IMR-90 (cell line): ENCODE measurements around the gene APAF1. TPM values are rescaled to one million over a fixed set of nuclear protein-coding genes. Genes with fewer than 3 reads are reported as not detected.

ENCODE experiments used
- ATAC-seq: fragments of 200-7000 bp; cut with Tn5 transposase; 2 replicates; pipeline ENCODE4 v1.9.1; 2020; ENCODE audit warnings: low read depth, mild to moderate bottlenecking, moderate library complexity
- BruUV-seq: library from RNA; stranded (reverse); fragments of 400-500 nt; replicated peaks from 2 replicates; lab custom pipeline; 2021; lab: Mats Ljungman, UMichigan
- CTCF ChIA-PET: fragments of 300-600 bp; formaldehyde crosslinking; extraction: SDS; loops from one replicate; lab custom pipeline; 2021; ENCODE audit warnings: antibody characterized with exemption; lab: Yijun Ruan, JAX
- POLR2A ChIA-PET: fragments of 300-600 bp; sonication (Branson Sonifier 250); formaldehyde crosslinking; loops from one replicate; lab custom pipeline; 2022; ENCODE audit warnings: antibody characterized with exemption; ENCODE audit not compliant: unreplicated experiment; lab: Charles Lee
- DNase-seq: peaks from one replicate; pipeline ENCODE4 v3.0.0; 2013
- H2AFZ ChIP-seq: replicated peaks from 2 replicates; pipeline ENCODE3; 2013; ENCODE audit warnings: low read length, mild to moderate bottlenecking; ENCODE audit not compliant: poor library complexity
- H2AK5ac ChIP-seq: 2 replicates; pipeline ENCODE4 v1.6.1; 2013; ENCODE audit warnings: low read depth, low read length, inconsistent platforms
- H2AK9ac ChIP-seq: replicated peaks from 2 replicates; pipeline ENCODE3; 2013; ENCODE audit warnings: mild to moderate bottlenecking, low read depth, low read length, moderate library complexity; ENCODE audit not compliant: poor library complexity
- H2BK120ac ChIP-seq: 2 replicates; pipeline ENCODE4 v1.6.1; 2013; ENCODE audit warnings: low read depth, low read length, inconsistent platforms
- H2BK15ac ChIP-seq: 3 replicates; pipeline ENCODE4 v1.6.1; 2013; ENCODE audit warnings: low read depth, low read length, inconsistent platforms
- H2BK20ac ChIP-seq: 2 replicates; pipeline ENCODE4 v1.6.1; 2013; ENCODE audit warnings: low read depth, mild to moderate bottlenecking, inconsistent platforms, low read length, moderate library complexity
- H2BK5ac ChIP-seq: 2 replicates; pipeline ENCODE4 v1.6.1; 2013; ENCODE audit warnings: mild to moderate bottlenecking, low read depth, low read length, inconsistent platforms; ENCODE audit not compliant: poor library complexity, severe bottlenecking
- H3K14ac ChIP-seq: replicated peaks from 2 replicates; pipeline ENCODE4 v1.6.1; 2013; ENCODE audit warnings: low read depth, low read length, inconsistent platforms
- H3K18ac ChIP-seq: 2 replicates; pipeline ENCODE4 v1.6.1; 2013; ENCODE audit warnings: low read depth, low read length, control low read depth
- H3K23ac ChIP-seq: 2 replicates; pipeline ENCODE4 v1.6.1; 2013; ENCODE audit warnings: low read depth, low read length, inconsistent platforms
- H3K27ac ChIP-seq: 2 replicates; pipeline ENCODE4 v1.5.1; 2013; ENCODE audit warnings: mild to moderate bottlenecking, control low read depth, low read length; ENCODE audit not compliant: insufficient read depth
- H3K27me3 ChIP-seq: 2 replicates; pipeline ENCODE4 v1.6.1; 2013; ENCODE audit warnings: low read length; ENCODE audit not compliant: control insufficient read depth, insufficient read depth
- H3K36me3 ChIP-seq: 2 replicates; pipeline ENCODE4 v1.6.1; 2013; ENCODE audit warnings: low read length, mixed read lengths; ENCODE audit not compliant: control insufficient read depth, insufficient read depth
- H3K4ac ChIP-seq: 2 replicates; pipeline ENCODE4 v1.6.1; 2013; ENCODE audit warnings: low read depth, low read length, inconsistent platforms
- H3K4me1 ChIP-seq: 2 replicates; pipeline ENCODE4 v1.6.1; 2013; ENCODE audit warnings: low read length, mixed read lengths; ENCODE audit not compliant: control insufficient read depth, insufficient read depth
- H3K4me2 ChIP-seq: 2 replicates; pipeline ENCODE4 v1.6.1; 2013; ENCODE audit warnings: low read depth, mild to moderate bottlenecking, control low read depth, low read length, moderate library complexity
- H3K4me3 ChIP-seq: 2 replicates; pipeline ENCODE4 v1.5.1; 2013; ENCODE audit warnings: low read depth, mild to moderate bottlenecking, control low read depth, low read length, moderate library complexity; ENCODE audit not compliant: insufficient read depth
- H3K56ac ChIP-seq: 2 replicates; pipeline ENCODE4 v1.6.1; 2013; ENCODE audit warnings: low read length, inconsistent platforms; ENCODE audit not compliant: insufficient read depth; ENCODE audit errors: extremely low read depth
- H3K79me1 ChIP-seq, 2 experiments: 2 replicates each; pipeline ENCODE4 v1.6.1; 2013; ENCODE audit warnings: low read length in 2 of 2, inconsistent platforms in 1 of 2, low read depth in 1 of 2
- H3K9ac ChIP-seq: 2 replicates; pipeline ENCODE4 v1.6.1; 2013; ENCODE audit warnings: low read depth, low read length, control low read depth
- H3K9me1 ChIP-seq: 2 replicates; pipeline ENCODE4 v1.6.1; 2013; ENCODE audit warnings: low read length, inconsistent platforms; ENCODE audit not compliant: insufficient read depth
- H3K9me3 ChIP-seq: 2 replicates; pipeline ENCODE4 v1.6.1; 2013; ENCODE audit warnings: low read length; ENCODE audit not compliant: control insufficient read depth, insufficient read depth
- H4K20me1 ChIP-seq: 2 replicates; pipeline ENCODE4 v1.6.1; 2013; ENCODE audit warnings: low read length, inconsistent platforms; ENCODE audit not compliant: insufficient read depth
- H4K5ac ChIP-seq: 2 replicates; pipeline ENCODE4 v1.6.1; 2013; ENCODE audit warnings: mild to moderate bottlenecking, low read depth, low read length, control low read depth
- H4K8ac ChIP-seq, 2 experiments: 2 replicates each; pipeline ENCODE4 v1.6.1; 2013; ENCODE audit warnings: low read depth in 2 of 2, low read length in 2 of 2, control low read depth in 1 of 2, inconsistent platforms in 1 of 2
- H4K91ac ChIP-seq: 2 replicates; pipeline ENCODE4 v1.6.1; 2013; ENCODE audit warnings: low read depth, low read length, inconsistent platforms; ENCODE audit not compliant: insufficient read depth
- CEBPB ChIP-seq: IDR thresholded peaks from 2 replicates; pipeline ENCODE4 v1.6.1; 2012; ENCODE audit warnings: low read depth, low read length, improper control_type of control experiment
- CTCF ChIP-seq: conservative IDR thresholded peaks from 2 replicates; pipeline ENCODE4 v1.5.1; 2012; ENCODE audit warnings: mild to moderate bottlenecking, low read depth, low read length, improper control_type of control experiment
- POLR2A ChIP-seq: IDR thresholded peaks from 2 replicates; pipeline ENCODE4 v1.6.1; 2012; ENCODE audit warnings: mild to moderate bottlenecking, low read depth, low read length
- RAD21 ChIP-seq: IDR thresholded peaks from 2 replicates; pipeline ENCODE4 v1.6.1; 2012; ENCODE audit warnings: low read length, improper control_type of control experiment
- RFX5 ChIP-seq: IDR thresholded peaks from 2 replicates; pipeline ENCODE4 v1.8.0; 2012; ENCODE audit warnings: low read depth, mild to moderate bottlenecking, low read length, moderate library complexity
- SMC3 ChIP-seq: fragments of 150-350 bp; IDR thresholded peaks from 2 replicates; pipeline ENCODE4 v1.6.1; 2016; ENCODE audit warnings: low read depth, mild to moderate bottlenecking, antibody characterized with exemption, low read length, moderate library complexity
- WGBS, 2 experiments: methylation state at CpG; one replicate each; pipeline versions ENCODE4 v1.1.5 to v1.1.7; 2013; ENCODE audit warnings: missing lambda C conversion rate in 2 of 2; ENCODE audit not compliant: insufficient read length in 1 of 2; ENCODE audit errors: extremely low coverage in 2 of 2; 5-methylcytosine and 5-hydroxymethylcytosine counted together
- dilution Hi-C: fragments of 300-500 bp; cut with HindIII; formaldehyde crosslinking; loops from one replicate; pipeline ENCODE4 v1.14.3; 2018; ENCODE audit warnings: low sequenced_read_pairs; ENCODE audit not compliant: unreplicated experiment
- in situ Hi-C: fragments of 300-500 bp; cut with MboI; formaldehyde crosslinking; loops from 3 replicates; pipeline ENCODE4 v1.14.3; 2019; ENCODE audit warnings: low sequenced_read_pairs, inconsistent platforms, mixed read lengths
- intact Hi-C: fragments of 100-400 bp; cut with micrococcal nuclease; formaldehyde crosslinking; loops from 2 replicates; pipeline ENCODE4 v1.10.0; 2022
- polyA plus RNA-seq, 3 experiments: library from polyadenylated mRNA; depleted of rRNA; stranded (reverse); fragments of >200 nt; gene quantifications; 2 replicates each; pipeline ENCODE4 v1.2.3, GENCODE V29; 2012; ENCODE audit warnings: low replicate concordance in 1 of 3
- total RNA-seq: library from RNA; depleted of rRNA; stranded (reverse); fragments of >200 nt; gene quantifications from 2 replicates; pipeline ENCODE4 v1.2.3, GENCODE V29; 2012

APAF1 gene
- total and polyA plus RNA-seq, 2 of the 4 experiments (the other 2 are of a cell fraction), result 10.9 to 32.8 TPM

GRCh38 chr12:98678946-98679610 lies 34.0 kb downstream of the APAF1 start:
- Histone ChIP-seq H3K9ac (no peak overlapping the region), H3K56ac (no peak overlapping the region), H4K91ac (no peak overlapping the region), H2BK120ac (no peak overlapping the region), H4K8ac (no peak overlapping the region), H3K79me1 (peaks cover 3 to 4% of the 10 kb centered on the region in 2 experiments), H2BK15ac (no peak overlapping the region), H2AK5ac (no peak overlapping the region), H3K4me2 (no peak overlapping the region), H3K14ac (no peak overlapping the region), H3K36me3 (peaks cover 38% of the 10 kb centered on the region), H3K4me1 (no peaks in the 10 kb centered on the region), H3K9me3 (no peaks in the 10 kb centered on the region), H2BK20ac (no peak overlapping the region), H2AFZ (no peak overlapping the region), H3K27ac (no peak overlapping the region), H3K4ac (no peak overlapping the region), H3K23ac (no peak overlapping the region), H2BK5ac (no peak overlapping the region), H2AK9ac (no peak overlapping the region), H3K4me3 (no peak overlapping the region), H3K9me1 (no peaks in the 10 kb centered on the region), H4K20me1 (no peaks in the 10 kb centered on the region), H3K18ac (no peak overlapping the region), H4K5ac (no peak overlapping the region), H3K27me3 (no peaks in the 10 kb centered on the region)
- intact Hi-C loops (no loop called here), in situ Hi-C loops (no loop called here), dilution Hi-C loops (no loop called here)
- WGBS, 2 experiments, result no CpG with 5 or more reads among the region's 7 CpGs
- TF ChIP-seq CTCF, result no peak
- no peak for TF ChIP-seq RFX5
- no peak for TF ChIP-seq SMC3
- TF ChIP-seq CEBPB, result no peak
- no peak for TF ChIP-seq POLR2A
- TF ChIP-seq RAD21, result no peak
- no peak for ATAC-seq
- BruUV-seq, result no TSS peak
- DNase-seq, result no peak
- ChIA-PET CTCF (no interaction called here), POLR2A (no interaction called here)
